GM18861 (cell line): Measurements from ENCODE around the gene SLC4A2.

Source experiments
- ATAC-seq: cut with Tn5 transposase; IDR thresholded peaks from one replicate; pipeline ENCODE4 v1.9.1; 2021; ENCODE audit not compliant: unreplicated experiment

SLC4A2 gene

GRCh38 chr7:151061213-151062110 is 2.1 kb downstream of the SLC4A2 start:
- no peak for ATAC-seq

DNA sequence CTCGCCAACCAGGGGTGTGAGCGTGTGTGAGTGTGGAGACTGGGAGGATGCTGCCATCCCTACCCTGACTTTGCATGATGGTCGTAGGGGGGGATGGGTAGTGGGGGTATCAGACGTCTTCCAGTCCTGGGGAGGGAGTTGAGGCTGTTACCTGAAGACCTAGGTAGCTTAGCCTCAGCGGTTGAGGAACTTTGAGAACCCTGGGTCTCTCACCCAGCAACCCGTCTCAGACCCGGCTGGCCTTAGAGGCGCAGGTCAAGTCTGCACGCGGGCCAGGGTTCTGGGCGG is 2.7 kb downstream of the SLC4A2 start:
- no peak for ATAC-seq

DNA sequence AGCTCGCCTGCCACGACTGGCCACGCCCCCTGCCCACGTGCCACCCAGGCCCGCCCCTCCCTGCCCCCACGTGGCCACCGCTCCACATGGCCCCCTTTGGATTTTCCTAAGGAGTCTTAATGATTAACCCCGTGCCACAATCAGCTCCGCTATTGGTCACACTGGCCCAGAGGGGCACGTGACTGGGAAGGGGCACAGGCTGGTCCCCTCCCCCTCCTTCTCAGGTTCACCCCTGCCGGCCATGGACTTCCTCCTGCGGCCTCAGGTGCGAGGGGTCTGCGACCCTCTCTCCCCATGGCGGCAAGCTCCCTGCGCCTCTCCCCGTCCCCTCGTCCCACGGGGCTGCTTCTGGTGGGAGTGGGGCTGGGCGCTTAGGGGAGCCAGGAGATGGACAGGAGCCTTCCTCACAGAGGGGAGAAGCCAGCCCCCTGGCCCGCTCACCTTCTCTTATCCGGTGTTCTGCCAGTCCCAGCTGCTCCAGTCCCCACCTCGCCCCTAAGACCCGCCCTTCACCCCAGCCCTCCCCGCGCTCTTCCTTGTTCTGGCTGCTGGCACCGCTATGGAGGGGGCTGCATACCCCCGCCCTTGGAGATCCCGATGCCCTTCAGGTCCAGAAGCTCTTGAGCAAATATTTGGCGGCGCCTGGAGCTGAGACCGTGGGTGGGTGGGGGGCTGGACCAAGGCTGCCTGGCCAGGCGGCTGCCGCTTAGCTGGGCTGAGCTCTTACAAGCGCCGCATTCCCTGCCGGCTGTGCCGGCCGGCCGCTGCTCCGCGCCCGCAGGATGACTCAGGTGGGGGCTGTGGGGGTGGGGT is 3.2 kb downstream of the SLC4A2 start:
- no peak for ATAC-seq

DNA sequence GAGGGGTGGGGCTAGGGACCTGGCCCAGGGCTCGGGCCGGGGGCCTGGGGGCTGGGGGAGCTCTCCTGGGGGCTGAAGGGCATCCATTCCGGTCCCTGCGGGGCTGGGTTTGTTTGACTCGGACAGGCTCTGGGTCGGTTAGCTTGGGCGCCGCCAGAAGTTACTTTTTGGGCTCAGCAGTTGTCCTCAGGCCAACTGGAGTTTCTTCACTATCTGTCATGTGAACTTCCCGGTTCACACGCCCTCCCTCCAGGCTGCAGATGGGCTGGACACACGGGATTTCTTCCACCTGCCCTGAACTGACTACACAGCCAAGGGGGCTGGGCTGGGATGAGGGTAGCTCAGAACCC is 3.8 kb downstream of the SLC4A2 start:
- no peak for ATAC-seq

- no peak for ATAC-seq
Observed at GRCh38 chr7:151064454-151064853, 5.1 kb downstream of the SLC4A2 start.

DNA sequence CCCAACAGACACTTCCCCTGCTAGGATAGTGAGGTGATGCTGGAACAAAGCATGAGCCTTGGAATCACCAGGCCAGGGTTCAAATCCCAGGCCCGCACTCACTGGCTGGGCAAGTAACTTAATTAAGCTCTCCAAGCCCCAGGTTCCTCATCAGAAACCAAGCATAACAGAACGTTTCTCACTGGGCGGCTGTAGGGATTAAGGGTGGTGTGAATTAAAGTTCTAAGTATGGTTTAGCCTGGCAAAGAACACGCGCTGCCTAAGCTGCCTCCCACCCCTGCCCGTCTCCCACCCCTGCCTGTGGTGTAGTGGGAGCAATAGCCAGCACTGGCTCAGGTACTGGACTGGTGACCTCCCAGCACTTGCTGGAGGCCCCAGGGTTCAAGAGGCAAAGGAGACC is 5.6 kb downstream of the SLC4A2 start:
- no peak for ATAC-seq

- no peak for ATAC-seq
Observed at GRCh38 chr7:151065516-151065915, 6.1 kb downstream of the SLC4A2 start.

GRCh38 chr7:151066273-151066974 is 7.0 kb downstream of the SLC4A2 start:
- no peak for ATAC-seq

- ATAC-seq: no peak
Observed at GRCh38 chr7:151068069-151068773, 8.8 kb downstream of the SLC4A2 start.

GRCh38 chr7:151069841-151070573 is 10.6 kb downstream of the SLC4A2 start:
- ATAC-seq: no peak

DNA sequence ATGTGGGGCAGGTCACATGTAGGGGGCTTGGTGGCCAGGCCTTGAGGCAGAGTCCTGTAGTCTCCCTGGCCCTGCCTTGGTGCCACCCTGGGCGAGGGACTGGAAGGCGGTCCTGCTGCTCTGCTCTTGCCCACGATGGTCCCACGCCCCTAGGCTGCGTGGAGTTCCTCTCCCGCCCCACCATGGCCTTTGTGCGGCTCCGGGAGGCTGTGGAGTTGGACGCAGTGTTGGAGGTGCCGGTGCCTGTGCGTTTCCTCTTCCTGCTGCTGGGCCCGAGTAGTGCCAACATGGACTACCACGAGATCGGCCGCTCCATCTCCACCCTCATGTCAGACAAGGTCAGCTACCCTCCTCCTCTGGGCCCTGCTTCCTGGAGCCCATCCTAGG is 11.2 kb downstream of the SLC4A2 start:
- no peak for ATAC-seq

DNA sequence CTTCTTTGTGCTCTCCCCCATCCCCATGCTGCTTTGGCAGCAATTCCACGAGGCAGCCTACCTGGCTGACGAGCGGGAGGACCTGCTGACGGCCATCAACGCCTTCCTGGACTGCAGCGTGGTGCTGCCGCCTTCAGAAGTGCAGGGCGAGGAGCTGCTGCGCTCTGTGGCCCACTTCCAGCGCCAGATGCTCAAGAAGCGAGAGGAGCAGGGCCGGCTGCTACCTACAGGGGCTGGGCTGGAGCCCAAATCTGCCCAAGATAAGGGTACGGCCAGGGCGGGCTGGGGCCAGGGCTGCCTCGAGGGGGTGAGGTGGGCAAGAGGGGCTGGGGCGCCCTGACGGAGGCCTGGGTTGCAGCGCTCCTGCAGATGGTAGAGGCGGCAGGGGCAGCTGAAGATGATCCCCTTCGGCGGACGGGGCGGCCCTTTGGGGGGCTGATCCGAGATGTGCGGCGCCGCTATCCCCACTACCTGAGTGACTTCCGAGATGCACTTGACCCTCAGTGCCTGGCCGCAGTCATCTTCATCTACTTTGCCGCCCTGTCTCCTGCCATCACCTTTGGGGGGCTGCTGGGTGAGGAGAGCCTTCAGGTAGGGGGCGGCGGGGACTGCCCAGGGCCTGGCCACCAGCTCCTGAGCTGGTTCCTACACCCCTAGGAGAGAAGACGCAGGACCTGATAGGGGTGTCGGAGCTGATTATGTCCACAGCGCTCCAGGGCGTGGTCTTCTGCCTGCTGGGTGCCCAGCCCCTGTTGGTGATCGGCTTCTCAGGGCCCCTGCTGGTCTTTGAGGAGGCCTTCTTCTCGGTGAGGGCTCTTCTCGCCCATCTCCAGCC is 11.9 kb downstream of the SLC4A2 start:
- ATAC-seq: no peak

- ATAC-seq: no peak
Observed at GRCh38 chr7:151073990-151074389, 14.6 kb downstream of the SLC4A2 start.

GRCh38 chr7:151074817-151075661 is 15.7 kb downstream of the SLC4A2 start:
- ATAC-seq: no peak

DNA sequence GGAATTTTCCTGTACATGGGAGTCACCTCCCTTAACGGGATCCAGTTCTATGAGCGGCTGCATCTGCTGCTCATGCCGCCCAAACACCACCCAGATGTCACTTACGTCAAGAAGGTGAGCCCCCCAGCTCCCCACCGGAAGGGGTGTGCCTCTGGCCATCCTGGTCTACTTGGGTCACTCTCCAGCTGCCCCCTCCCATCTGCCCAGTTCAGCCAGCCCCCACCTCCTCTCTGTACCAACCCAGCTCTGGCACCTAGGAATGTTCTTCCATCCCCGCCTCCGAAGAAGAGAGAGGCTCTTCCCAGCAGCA is 16.2 kb downstream of the SLC4A2 start:
- no peak for ATAC-seq

GRCh38 chr7:151075978-151076426 is 16.6 kb downstream of the SLC4A2 start:
- no peak for ATAC-seq

DNA sequence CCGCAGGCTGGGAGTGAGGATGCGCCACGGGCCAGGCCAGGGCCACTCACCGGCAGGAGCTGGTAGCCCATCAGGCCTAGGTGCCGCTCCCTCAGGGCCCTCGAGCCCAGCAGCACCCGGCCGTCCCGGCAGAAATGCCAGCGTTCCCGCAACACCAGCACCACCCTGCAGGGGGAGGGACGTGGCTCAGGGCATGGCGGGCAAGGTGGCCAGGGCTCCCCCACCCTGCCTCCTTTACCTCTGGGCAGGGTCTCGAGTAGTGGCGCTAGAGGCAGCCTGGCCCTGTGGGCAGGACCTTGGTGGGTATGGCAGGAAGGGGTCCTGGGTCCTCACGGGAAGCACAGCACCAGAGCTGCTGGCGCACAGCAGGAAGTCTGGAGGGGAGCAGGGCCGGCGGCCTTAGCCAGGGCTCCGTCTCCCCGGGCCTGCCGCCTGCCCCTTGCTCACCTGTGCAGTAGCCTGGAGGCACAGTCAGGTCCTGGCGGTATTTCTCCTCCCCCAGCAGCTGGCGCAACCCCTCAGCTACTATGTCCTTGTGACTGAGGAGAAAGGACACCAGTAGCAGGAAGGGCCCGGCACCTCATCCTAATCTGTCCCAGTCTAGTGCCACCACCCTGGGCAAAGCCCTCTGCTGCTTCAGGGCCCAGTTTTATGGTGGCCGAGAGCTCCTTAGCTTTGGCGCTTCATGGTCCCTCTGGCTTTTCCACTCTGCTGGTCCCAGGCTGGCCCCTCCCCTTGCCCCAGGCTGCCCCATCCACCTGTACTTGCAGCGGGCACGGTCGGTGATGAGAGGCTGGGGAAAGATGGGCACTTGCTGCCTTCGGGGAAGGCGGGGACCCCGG is 17.7 kb downstream of the SLC4A2 start:
- ATAC-seq: no peak

GRCh38 chr7:151077705-151078232 is 18.4 kb downstream of the SLC4A2 start:
- no peak for ATAC-seq
